ENCODE data around the gene FAM107A. TPM values are rescaled to one million over a fixed set of nuclear protein-coding genes. Genes with fewer than 3 reads are reported as not detected.
A peak's percentile ranks its signal among the peaks of the same experiment; 100 is the strongest.

Gene FAM107A
- total and polyA plus RNA-seq, 2 of the 4 experiments (the other 2 are of a cell fraction): not detected

DNA sequence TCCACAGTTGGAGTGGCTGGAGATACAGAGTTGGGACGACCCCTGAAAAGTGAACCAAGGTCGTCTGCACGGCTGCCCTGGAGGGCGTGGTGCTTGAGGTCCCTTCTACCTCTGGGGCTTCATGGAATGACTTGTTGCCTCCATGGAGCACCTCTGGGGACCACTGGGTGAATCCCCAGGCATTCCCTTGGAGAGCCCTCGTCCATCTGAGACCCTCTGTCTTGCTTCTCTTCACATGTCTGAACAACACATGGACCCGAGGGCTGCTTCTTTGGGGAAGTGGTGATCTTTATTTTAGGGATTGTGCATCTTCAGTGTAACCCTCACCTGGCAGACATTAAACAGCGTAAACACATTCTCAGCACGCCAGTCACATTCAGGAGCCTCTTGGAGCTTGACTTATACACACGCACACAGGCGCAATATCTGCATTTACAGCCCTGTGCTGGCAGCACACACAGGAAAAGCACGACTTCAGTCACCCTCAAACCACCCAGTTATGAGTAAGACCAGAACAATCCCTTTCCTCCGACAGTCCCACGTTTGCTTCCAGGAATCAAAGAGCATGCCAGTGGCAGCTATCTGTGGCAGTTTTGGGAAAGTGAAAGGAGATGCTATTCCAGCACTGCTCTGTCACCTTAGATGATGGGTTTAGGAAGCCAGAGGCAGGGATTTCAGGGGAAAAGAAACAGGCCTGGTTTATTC is 12.6 kb downstream of the FAM107A start:
- intact Hi-C loops (cut with micrococcal nuclease): loop anchor here (5.0 to 10.0 kb wide), 3 partner anchors 258 to 1070 kb away; no protein-coding TSS in a partner anchor
- Histone ChIP-seq H2AFZ (replicated peaks; ENCODE audit: low read length, poor library complexity) (peak overlapping the region; percentile 18), H2AK9ac (replicated peaks; ENCODE audit: low read depth, low read length, poor library complexity) (peak overlapping the region; percentile 7), H3K36me3 (ENCODE audit: control insufficient read depth, insufficient read depth, low read length) (no peaks in the 10 kb centered on the region), H2AK5ac (ENCODE audit: low read depth, low read length) (peak overlapping the region; percentile 57), H3K9me1 (ENCODE audit: insufficient read depth, low read length) (peaks cover 17% of the 10 kb centered on the region), H2BK5ac (ENCODE audit: low read depth, low read length, poor library complexity, severe bottlenecking) (peak overlapping the region; percentile 3), H3K14ac (replicated peaks; ENCODE audit: low read depth, low read length) (peak overlapping the region; percentile 42; the same call in 1 of the 2 replicates), H4K8ac (ENCODE audit: low read depth in 2 of 2, low read length in 2 of 2) (peak overlapping the region in 1 of 2 experiments; percentile 53; a peak in 1 of 4 replicates), H3K4me2 (ENCODE audit: low read depth, low read length) (no peak overlapping the region), H3K23ac (ENCODE audit: low read depth, low read length) (no peak overlapping the region), H2BK20ac (ENCODE audit: low read depth, low read length) (peak overlapping the region; percentile 79), H2BK15ac (ENCODE audit: low read depth, low read length) (peak overlapping the region; percentile 17; the same call in 1 of the 3 replicates), H3K56ac (ENCODE audit: extremely low read depth, insufficient read depth, low read length) (peak overlapping the region; percentile 40; the same call in 1 of the 2 replicates), H2BK120ac (ENCODE audit: low read depth, low read length) (peak overlapping the region; percentile 78), H3K27me3 (ENCODE audit: control insufficient read depth, insufficient read depth, low read length) (no peaks in the 10 kb centered on the region), H3K9me3 (ENCODE audit: control insufficient read depth, insufficient read depth, low read length) (no peaks in the 10 kb centered on the region), H3K27ac (ENCODE audit: insufficient read depth, low read length) (no peak overlapping the region), H3K4ac (ENCODE audit: low read depth, low read length) (peak overlapping the region; percentile 65), H3K4me1 (ENCODE audit: control insufficient read depth, insufficient read depth, low read length) (peaks cover 4% of the 10 kb centered on the region; the same call in 1 of the 2 replicates), H4K5ac (ENCODE audit: low read depth, low read length) (no peak overlapping the region), H4K20me1 (ENCODE audit: insufficient read depth, low read length) (no peaks in the 10 kb centered on the region), H3K18ac (ENCODE audit: low read depth, low read length) (no peak overlapping the region), H3K79me1 (ENCODE audit: low read depth in 1 of 2, low read length in 2 of 2) (no peaks in the 10 kb centered on the region), H4K91ac (ENCODE audit: insufficient read depth, low read depth, low read length) (peak overlapping the region; percentile 53), H3K4me3 (ENCODE audit: insufficient read depth, low read depth, low read length) (no peak overlapping the region), H3K9ac (ENCODE audit: low read depth, low read length) (no peak overlapping the region)
- in situ Hi-C loops (cut with MboI; ENCODE audit: low sequenced_read_pairs): loop anchor here (5.0 to 25.0 kb wide), 2 partner anchors 63 to 423 kb away; no protein-coding TSS in a partner anchor
- peak; percentile 77 for DNase-seq
- ChIA-PET CTCF (no interaction called here), POLR2A (ENCODE audit: unreplicated experiment) (no interaction called here)
- BruUV-seq (replicated peaks): no TSS peak
- WGBS, 2 experiments (ENCODE audit: extremely low coverage in 2 of 2, insufficient read length in 1 of 2): 91% methylated on average over 3 of the region's 13 CpGs; no CpG with 5 or more reads in 1 of the 2 experiments
- ATAC-seq (ENCODE audit: low read depth): peak; percentile 28
- TF ChIP-seq RCOR1 (IDR thresholded peaks at IDR 0.05; ENCODE audit: insufficient replicate concordance, low read length): no peak
- TF ChIP-seq MXI1 (IDR thresholded peaks at IDR 0.05; ENCODE audit: borderline replicate concordance, low read depth, low read length): no peak
- TF ChIP-seq FOS (IDR thresholded peaks at IDR 0.05; ENCODE audit: low read depth, low read length): peak; percentile 14; the same call in 1 of the 2 replicates
- TF ChIP-seq RAD21 (IDR thresholded peaks at IDR 0.05; ENCODE audit: low read length): no peak
- TF ChIP-seq SMC3 (IDR thresholded peaks at IDR 0.05; ENCODE audit: low read depth, low read length): no peak
- TF ChIP-seq MAFK (IDR thresholded peaks at IDR 0.05; ENCODE audit: low read depth, low read length): no peak
- peak; percentile 40; the same call in 1 of the 2 replicates for TF ChIP-seq BHLHE40 (IDR thresholded peaks at IDR 0.05; ENCODE audit: low read depth, low read length)
- TF ChIP-seq, protein P1, sequence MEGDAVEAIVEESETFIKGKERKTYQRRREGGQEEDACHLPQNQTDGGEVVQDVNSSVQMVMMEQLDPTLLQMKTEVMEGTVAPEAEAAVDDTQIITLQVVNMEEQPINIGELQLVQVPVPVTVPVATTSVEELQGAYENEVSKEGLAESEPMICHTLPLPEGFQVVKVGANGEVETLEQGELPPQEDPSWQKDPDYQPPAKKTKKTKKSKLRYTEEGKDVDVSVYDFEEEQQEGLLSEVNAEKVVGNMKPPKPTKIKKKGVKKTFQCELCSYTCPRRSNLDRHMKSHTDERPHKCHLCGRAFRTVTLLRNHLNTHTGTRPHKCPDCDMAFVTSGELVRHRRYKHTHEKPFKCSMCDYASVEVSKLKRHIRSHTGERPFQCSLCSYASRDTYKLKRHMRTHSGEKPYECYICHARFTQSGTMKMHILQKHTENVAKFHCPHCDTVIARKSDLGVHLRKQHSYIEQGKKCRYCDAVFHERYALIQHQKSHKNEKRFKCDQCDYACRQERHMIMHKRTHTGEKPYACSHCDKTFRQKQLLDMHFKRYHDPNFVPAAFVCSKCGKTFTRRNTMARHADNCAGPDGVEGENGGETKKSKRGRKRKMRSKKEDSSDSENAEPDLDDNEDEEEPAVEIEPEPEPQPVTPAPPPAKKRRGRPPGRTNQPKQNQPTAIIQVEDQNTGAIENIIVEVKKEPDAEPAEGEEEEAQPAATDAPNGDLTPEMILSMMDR (conservative IDR thresholded peaks at IDR 0.05; ENCODE audit: low read depth, low read length): no peak
- TF ChIP-seq, protein P2, sequence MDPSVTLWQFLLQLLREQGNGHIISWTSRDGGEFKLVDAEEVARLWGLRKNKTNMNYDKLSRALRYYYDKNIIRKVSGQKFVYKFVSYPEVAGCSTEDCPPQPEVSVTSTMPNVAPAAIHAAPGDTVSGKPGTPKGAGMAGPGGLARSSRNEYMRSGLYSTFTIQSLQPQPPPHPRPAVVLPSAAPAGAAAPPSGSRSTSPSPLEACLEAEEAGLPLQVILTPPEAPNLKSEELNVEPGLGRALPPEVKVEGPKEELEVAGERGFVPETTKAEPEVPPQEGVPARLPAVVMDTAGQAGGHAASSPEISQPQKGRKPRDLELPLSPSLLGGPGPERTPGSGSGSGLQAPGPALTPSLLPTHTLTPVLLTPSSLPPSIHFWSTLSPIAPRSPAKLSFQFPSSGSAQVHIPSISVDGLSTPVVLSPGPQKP (IDR thresholded peaks at IDR 0.05; ENCODE audit: borderline replicate concordance, low read depth, low read length): no peak
- dilution Hi-C loops (cut with HindIII; ENCODE audit: low sequenced_read_pairs, unreplicated experiment): no loop called here

Data from IMR-90 (cell line).